NCI-H1930 (cell line): ENCODE measurements around the gene SNU13.
"Not testable (repeated sequence)": the region's sequence is repeated elsewhere in the genome, so short reads cannot be mapped to it uniquely, and the experiment has no call there.

ENCODE experiments used
- DNase-seq, 2 experiments: peaks; one replicate each; lab custom pipeline; 2025; lab: John Stamatoyannopoulos, UW

Gene SNU13

DNA sequence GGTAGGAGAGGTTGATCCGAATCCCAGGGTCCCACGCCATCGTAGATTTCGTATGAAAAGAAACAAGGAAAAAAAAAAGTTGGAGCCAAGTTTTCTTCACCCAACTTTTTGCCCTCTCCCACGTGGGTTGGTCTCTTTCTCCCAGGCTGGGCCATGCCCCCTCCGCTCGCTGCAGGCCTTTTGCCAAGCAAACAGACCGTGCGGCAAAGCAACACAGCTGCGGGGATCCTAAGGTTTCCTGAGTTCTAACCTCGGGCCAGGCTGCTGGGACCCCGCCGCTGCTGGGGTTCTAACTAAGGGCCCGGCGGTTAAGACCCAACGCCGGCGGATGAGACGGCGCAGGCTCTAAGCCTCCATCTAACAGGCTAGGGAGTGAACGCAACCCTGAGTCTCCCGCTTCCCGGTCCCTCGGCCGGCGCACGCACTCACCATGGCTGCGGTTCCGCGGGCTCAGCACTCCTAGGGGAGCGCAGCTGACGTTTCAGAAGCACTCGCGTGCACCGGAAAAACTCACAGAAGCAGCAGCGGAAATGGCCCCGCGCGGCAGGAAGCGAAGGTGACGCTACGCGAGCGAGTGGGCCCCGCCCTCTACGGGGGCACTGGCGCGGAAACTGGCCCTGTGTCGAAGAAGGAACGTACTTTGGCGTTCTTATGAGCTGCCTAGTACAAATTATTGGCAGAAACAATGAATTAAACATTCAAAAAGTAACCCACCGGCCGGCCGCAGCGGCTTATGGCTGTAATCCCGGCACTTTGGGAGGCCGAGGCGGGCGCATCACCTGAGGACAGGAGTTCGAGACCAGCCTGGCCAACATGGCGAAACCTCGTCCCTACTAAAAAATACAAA, at the start of gene SNU13:
Gene SNU13, minus strand, starts transcription at position 503 of the 847 bp plus-strand sequence. Its CDS starts 71 bp downstream, at position 432.
- peak; percentile 86 to 90 for DNase-seq

- DNase-seq: not testable (repeated sequence)
Measured at GRCh38 chr22:41733241-41733640, 44.6 kb upstream of the SNU13 start.

GRCh38 chr22:41732096-41732772, 43.6 kb upstream of the SNU13 start:
- DNase-seq: no peak

- DNase-seq: no peak
Measured at GRCh38 chr22:41731609-41732008, 42.9 kb upstream of the SNU13 start.

DNA sequence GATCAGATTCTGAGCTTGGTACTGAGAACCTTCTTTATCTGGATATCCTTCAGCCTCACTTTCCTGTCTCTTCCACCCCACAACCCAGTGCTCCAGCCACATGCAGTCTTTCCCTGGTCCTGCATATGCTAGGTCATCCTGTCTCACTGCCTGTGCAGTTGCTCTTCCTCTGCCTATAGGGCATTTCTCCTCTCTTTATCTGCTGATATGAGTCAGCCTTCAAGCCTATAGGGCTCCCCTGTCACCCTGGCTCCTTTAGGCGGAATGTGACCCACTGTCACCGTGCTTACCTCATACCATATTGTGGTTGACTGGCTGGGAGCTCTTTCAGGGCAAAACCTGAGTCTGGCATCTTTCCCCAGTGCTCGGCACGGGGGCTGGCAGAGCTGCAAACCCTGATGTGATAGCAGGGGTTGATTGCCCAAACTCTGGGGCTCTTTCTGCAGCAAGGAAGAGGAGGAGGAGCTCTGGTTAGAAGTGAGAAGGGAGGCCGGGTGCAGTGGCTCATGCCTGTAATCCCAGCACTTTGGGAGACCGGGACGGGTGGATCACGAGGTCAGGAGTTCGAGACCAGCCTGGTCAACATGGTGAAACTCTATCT, 36.9 kb upstream of the SNU13 start:
- no peak for DNase-seq

DNA sequence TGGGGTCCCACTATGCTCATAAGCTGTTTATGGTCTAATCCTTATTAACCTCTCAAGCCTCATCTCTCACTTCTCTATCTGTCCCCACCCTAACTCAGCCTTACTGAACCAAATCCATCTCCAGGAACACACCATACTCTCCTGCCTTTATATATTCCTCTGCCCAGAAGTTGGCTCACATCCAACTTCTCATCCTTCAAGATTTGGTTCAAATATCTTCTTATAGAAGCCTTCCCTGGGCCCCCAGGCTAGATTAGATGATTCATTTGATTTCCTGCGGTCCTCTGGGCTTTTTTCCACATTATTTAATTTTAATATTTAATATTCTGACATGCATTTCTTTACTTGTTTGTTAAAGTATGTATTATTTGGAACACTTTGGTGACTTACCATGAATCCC, 33.8 kb upstream of the SNU13 start:
- DNase-seq: no peak

DNA sequence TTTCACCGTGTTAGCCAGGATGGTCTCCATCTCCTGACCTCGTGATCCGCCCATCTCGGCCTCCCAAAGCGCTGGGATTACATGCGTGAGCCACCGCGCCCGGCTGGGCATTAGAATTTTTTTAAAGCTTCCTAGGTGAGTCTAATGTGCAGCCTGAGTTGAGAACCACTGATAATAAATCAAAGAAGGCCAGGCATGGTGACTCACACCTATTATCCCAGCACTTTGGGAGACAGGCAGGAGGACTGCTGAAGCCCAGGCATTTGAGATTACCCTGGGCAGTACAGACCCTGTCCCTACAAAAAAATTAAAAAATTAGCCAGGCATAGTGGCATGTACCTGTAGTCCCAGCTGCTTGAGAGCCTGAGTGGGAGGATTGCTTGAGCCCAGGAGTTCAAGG, 24.3 kb upstream of the SNU13 start:
- DNase-seq: no peak

- DNase-seq: no peak
Measured at GRCh38 chr22:41709341-41709740, 20.7 kb upstream of the SNU13 start.

DNA sequence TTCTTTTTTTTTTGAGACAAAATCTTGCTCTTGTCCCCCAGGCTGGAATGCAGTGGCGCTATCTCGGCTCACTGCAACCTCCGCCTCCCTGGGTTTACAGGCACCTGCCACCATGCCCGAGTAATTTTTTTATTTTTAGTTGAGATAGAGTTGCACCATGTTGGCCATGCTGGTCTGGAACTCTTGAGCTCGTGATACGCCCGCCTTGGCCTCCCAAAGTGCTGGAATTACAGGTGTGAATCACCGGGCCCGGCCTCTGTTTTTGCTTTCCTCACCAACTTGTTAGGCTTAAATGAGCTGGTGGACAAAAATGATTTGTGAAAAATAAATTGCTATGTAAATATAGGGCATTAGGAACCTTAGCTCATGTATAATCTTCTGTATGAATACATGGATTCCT, 14.1 kb upstream of the SNU13 start:
- DNase-seq: no peak

DNA sequence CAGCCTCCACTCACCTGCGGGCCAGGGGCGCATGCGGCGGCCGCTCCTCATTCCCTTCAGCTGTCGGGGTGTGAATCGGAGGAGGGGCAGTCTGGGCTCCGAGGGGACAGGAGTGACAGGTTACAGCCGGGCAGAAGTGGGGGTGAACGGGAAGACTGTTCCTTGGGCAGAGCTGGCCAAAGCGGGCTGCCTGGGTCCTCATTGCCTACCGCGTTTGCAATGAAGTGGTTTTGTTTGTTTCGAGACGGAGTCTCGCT, 11.4 kb upstream of the SNU13 start:
- no peak for DNase-seq

GRCh38 chr22:41699264-41700107, 10.8 kb upstream of the SNU13 start, which contains the start of gene MEI1:
Gene MEI1 (plus strand): TSS chr22:41699503. CDS start chr22:41699539, 36 bp downstream.
- DNase-seq: no peak

GRCh38 chr22:41697126-41697775, 8.6 kb upstream of the SNU13 start:
- peak; percentile 72 to 85 for DNase-seq

DNA sequence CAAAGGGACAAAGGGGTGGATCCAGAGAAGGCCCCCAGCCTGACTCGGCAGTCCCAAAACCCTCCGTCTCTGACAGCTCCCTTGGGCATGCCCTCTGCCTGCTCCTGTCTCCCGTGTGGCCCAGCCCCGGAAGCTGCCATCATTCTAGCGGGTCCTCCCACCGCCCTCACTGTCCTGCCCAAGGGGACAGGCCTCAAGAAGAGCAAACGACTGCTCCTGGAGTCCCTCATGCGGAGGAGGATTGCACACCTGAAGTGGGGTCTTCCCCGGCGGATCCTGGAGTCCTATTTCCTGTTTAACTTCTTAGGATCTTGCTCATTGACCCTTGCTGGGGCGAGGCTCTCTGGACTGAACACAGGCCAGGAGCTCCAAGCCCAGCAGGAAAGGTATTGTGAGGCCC, 8.0 kb upstream of the SNU13 start:
- DNase-seq: no peak

- DNase-seq: no peak
Measured at GRCh38 chr22:41695211-41695610, 6.5 kb upstream of the SNU13 start.

DNA sequence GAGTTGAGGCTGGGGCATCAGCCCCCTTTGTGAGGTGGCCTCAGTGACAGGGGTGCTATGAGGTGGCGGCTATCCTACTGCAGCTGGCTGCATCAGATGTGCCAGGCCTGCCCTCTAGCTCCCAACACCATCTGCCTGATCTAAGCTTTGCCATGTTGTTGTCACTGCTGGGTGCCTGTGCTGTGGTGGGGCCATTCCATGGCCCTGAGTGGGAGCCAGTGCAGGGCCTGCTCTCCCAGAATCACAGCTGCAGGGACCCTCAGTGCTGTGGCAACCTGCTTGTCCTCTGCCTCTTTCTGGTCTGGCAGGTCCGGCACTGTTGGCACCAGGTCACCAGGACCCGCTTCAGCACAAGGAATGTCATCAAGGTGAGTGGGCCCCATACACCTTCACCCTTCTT, 1.8 kb upstream of the SNU13 start:
- no peak for DNase-seq

GRCh38 chr22:41687901-41688364, 734 bp downstream of the SNU13 start:
- no peak for DNase-seq

- not testable (repeated sequence) for DNase-seq
Measured at GRCh38 chr22:41686890-41687289, 1.8 kb downstream of the SNU13 start.

- no peak for DNase-seq
Measured at GRCh38 chr22:41684194-41684593, 4.5 kb downstream of the SNU13 start.

DNA sequence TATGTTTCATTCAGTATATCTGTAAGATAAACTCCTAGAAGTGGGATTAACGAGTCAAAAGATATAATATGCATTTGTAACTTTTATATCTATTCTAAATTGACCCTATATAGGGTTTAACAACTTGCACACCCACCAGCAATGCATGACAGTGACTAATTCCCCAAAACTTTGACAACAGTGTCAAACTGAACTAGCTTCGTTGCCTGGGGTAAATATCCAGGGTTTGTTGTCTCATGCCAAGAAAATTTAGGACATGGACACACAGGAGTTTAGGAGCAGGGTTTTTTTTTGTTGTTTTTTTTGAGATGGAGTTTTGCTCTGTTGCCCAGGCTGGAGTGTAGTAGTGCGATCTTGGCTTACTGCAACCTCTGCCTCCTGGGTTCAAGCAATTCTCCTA, 5.1 kb downstream of the SNU13 start:
- DNase-seq: no peak

GRCh38 chr22:41683052-41683451, 5.6 kb downstream of the SNU13 start:
- no peak for DNase-seq

GRCh38 chr22:41682033-41682807, 6.4 kb downstream of the SNU13 start:
- peak; percentile 29 to 43 for DNase-seq
